Gastrocnemius medialis (tissue), 4 donors: ENCODE measurements around the gene SLC17A5.

ENCODE experiments used
- CTCF ChIP-seq, 5 experiments: fragments of 450-650 bp in 3 of 5; fragments of 200-600 bp in 2 of 5; sonication (generic) in 2 of 5; IDR thresholded peaks in 4 of 5; conservative IDR thresholded peaks in 1 of 5; 1 replicate in 4 of 5; 2 replicates in 1 of 5; pipeline ENCODE4 v1.5.1; 2016 to 2019; ENCODE audit warnings: antibody characterized with exemption in 5 of 5, mild to moderate bottlenecking in 3 of 5, moderate library complexity in 3 of 5
- POLR2A ChIP-seq, 2 donors: fragments of 450-650 bp; IDR thresholded peaks; one replicate each; pipeline ENCODE4 v1.6.1; 2017; ENCODE audit warnings: antibody characterized with exemption in 2 of 2, mild to moderate bottlenecking in 2 of 2, moderate library complexity in 2 of 2

DNA sequence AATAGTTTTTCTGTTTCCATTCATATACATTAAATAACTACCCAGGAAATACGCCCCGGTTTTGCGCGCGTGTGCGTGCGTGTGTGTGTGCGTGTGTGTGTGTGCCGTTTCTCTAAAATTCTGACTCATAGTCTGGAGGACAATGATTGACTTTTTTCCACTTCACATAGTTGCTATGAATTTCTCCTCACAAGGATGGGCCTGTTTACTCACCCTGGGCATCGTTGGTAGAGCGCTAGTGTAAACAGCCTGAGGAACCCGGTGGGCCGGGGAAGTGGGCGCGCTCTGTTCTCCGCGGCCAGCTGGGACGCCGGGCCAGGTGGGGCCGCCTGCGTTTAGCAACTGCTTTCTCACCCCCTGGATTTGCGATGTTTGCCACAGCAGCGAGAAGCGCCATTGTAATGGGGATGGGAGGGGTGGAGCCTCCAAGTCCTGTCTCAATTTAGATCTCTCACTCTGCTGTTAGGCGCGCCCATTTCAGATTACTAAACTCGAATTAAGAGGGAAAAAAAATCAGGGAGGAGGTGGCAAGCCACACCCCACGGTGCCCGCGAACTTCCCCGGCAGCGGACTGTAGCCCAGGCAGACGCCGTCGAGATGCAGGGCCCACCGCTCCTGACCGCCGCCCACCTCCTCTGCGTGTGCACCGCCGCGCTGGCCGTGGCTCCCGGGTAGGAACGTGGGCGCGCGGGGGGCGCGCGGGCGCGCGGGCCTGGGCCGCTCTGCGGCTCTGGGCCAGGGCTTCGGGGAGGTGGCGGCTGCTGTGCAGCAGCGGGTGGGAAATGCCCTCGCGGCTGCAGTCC, 42.0 kb upstream of the SLC17A5 start, which contains the start of gene CD109:
- TF ChIP-seq POLR2A (IDR thresholded peaks at IDR 0.05) (peak; percentile 23 to 28), CTCF (IDR thresholded peaks at IDR 0.05 in 4 of 5, conservative IDR thresholded peaks at IDR 0.05 in 1 of 5) (no peak)
